CD8-positive, alpha-beta memory T cell (primary cell): ENCODE results near the gene RGS7. TPM values are rescaled to one million over a fixed set of nuclear protein-coding genes. Genes with fewer than 3 reads are reported as not detected.

Experiments
- CTCF ChIA-PET: fragments of 350-600 bp; sonication (Branson Sonifier 250); formaldehyde crosslinking; loops from one replicate; lab custom pipeline; 2021; ENCODE audit warnings: antibody characterized with exemption; lab: Charles Lee
- POLR2A ChIA-PET: fragments of 350-600 bp; sonication (Branson Sonifier 250); formaldehyde crosslinking; loops from one replicate; lab custom pipeline; 2021; ENCODE audit warnings: antibody characterized with exemption; lab: Charles Lee
- DNase-seq, 5 donors: peaks; one replicate each; pipeline versions ENCODE4 v3.0.0 to v3.0.0-alpha.2; 2020 to 2022; ENCODE audit warnings: mixed read lengths in 1 of 5
- H3K27ac ChIP-seq: one replicate; pipeline ENCODE4 v1.7.0; 2013; ENCODE audit warnings: low read depth, mild to moderate bottlenecking, low read length, moderate library complexity
- H3K27me3 ChIP-seq: 2 replicates; pipeline ENCODE4 v1.7.0; 2013; ENCODE audit warnings: low read length, mild to moderate bottlenecking; ENCODE audit not compliant: insufficient read depth, poor library complexity, severe bottlenecking
- H3K36me3 ChIP-seq: 2 replicates; pipeline ENCODE4 v1.7.0; 2013; ENCODE audit warnings: mild to moderate bottlenecking, low read length, moderate library complexity; ENCODE audit not compliant: insufficient read depth
- H3K4me1 ChIP-seq: 2 replicates; pipeline ENCODE4 v1.7.0; 2013; ENCODE audit warnings: mild to moderate bottlenecking, low read length, moderate library complexity; ENCODE audit not compliant: insufficient read depth
- H3K4me3 ChIP-seq: 2 replicates; pipeline ENCODE4 v1.7.0; 2013; ENCODE audit warnings: mild to moderate bottlenecking, low read length
- H3K9me3 ChIP-seq: 2 replicates; pipeline ENCODE4 v1.7.0; 2013; ENCODE audit warnings: mild to moderate bottlenecking, low read length
- H3K27ac Mint-ChIP-seq, 8 donors: one replicate each; pipeline ENCODE4 v1.8.0; 2020 to 2021; ENCODE audit warnings: mixed read lengths in 8 of 8, mild to moderate bottlenecking in 6 of 8, inconsistent platforms in 3 of 8, moderate library complexity in 3 of 8
- H3K27me3 Mint-ChIP-seq, 2 donors: one replicate each; pipeline ENCODE4 v1.8.0; 2020 to 2021; ENCODE audit warnings: mixed read lengths in 2 of 2, mild to moderate bottlenecking in 1 of 2, moderate library complexity in 1 of 2
- H3K36me3 Mint-ChIP-seq, 3 donors: one replicate each; pipeline ENCODE4 v1.8.0; 2020 to 2021; ENCODE audit warnings: mixed read lengths in 3 of 3, inconsistent platforms in 1 of 3, mild to moderate bottlenecking in 1 of 3
- H3K4me1 Mint-ChIP-seq, 3 donors: one replicate each; pipeline ENCODE4 v1.8.0; 2020 to 2021; ENCODE audit warnings: mixed read lengths in 3 of 3, inconsistent platforms in 1 of 3, mild to moderate bottlenecking in 1 of 3
- H3K4me3 Mint-ChIP-seq, 7 donors: one replicate each; pipeline ENCODE4 v1.8.0; 2020 to 2021; ENCODE audit warnings: mixed read lengths in 7 of 7, mild to moderate bottlenecking in 6 of 7, moderate library complexity in 4 of 7, inconsistent platforms in 2 of 7
- H3K9me3 Mint-ChIP-seq, 5 donors: one replicate each; pipeline ENCODE4 v1.8.0; 2020 to 2022; ENCODE audit warnings: mixed read lengths in 5 of 5, mild to moderate bottlenecking in 3 of 5, moderate library complexity in 2 of 5, inconsistent platforms in 1 of 5
- polyA plus RNA-seq: library from polyadenylated mRNA; unstranded; fragments of 300-500 nt; fragmentation: Illumina TruSeq; gene quantifications from one replicate; pipeline ENCODE4 v1.2.3, GENCODE V29; 2021
- total RNA-seq, 2 experiments: library from RNA; stranded (reverse); gene quantifications; one replicate each; pipeline ENCODE4 v1.2.3, GENCODE V29; 2021

Gene RGS7
- total and polyA plus RNA-seq, 3 experiments from 2014 or later, result not detected

GRCh38 chr1:241275981-241276380 lies 81.0 kb downstream of the RGS7 start:
- Histone ChIP-seq H3K9me3 (no peaks in the 10 kb centered on the region), H3K4me3 (no peak overlapping the region), H3K4me1 (no peaks in the 10 kb centered on the region), H3K27ac (no peak overlapping the region), H3K27me3 (no peaks in the 10 kb centered on the region), H3K36me3 (no peaks in the 10 kb centered on the region)
- H3K4me3 Mint-ChIP-seq, result no peak overlapping the region
- ChIA-PET POLR2A (no interaction called here), CTCF (no interaction called here)
- no peak for DNase-seq
- peaks cover 13 to 45% (median 25%) of the 10 kb centered on the region in 5 donors for H3K9me3 Mint-ChIP-seq
- H3K27me3 Mint-ChIP-seq, result no peaks in the 10 kb centered on the region
- no peaks in the 10 kb centered on the region for H3K4me1 Mint-ChIP-seq
- H3K36me3 Mint-ChIP-seq, result peaks cover 0 to 3% (median 0%) of the 10 kb centered on the region in 3 donors
- no peak overlapping the region for H3K27ac Mint-ChIP-seq

DNA sequence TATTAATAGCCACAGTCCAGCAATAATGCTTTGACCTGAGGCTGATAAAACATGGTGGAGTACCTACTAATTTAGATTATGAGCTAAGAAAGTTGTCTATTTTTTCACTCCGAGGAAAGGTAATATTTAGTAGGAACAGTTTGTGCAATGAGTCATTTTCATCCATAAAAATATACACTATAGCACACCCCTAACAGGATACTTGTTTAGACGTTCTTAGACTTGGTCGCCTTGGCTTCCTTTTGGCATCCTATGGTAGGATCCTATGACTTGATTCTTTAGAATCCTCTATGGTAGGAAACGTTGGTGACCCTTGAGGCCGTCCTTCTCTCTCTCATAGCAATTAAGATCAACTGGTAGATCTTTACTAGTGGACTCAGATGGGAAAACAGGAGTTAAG lies 81.8 kb downstream of the RGS7 start:
- H3K27ac ChIP-seq, result no peak overlapping the region
- peaks cover 0 to 3% (median 0%) of the 10 kb centered on the region in 3 donors for H3K36me3 Mint-ChIP-seq
- no peak overlapping the region for H3K4me3 ChIP-seq
- POLR2A ChIA-PET, result no interaction called here
- no peaks in the 10 kb centered on the region for H3K9me3 ChIP-seq
- no peaks in the 10 kb centered on the region for H3K27me3 ChIP-seq
- peaks cover 13 to 45% (median 25%) of the 10 kb centered on the region in 5 donors for H3K9me3 Mint-ChIP-seq
- no peaks in the 10 kb centered on the region for H3K4me1 Mint-ChIP-seq
- no peaks in the 10 kb centered on the region for H3K4me1 ChIP-seq
- no peak overlapping the region for H3K4me3 Mint-ChIP-seq
- no peak overlapping the region for H3K27ac Mint-ChIP-seq
- no peak for DNase-seq
- no peaks in the 10 kb centered on the region for H3K36me3 ChIP-seq
- CTCF ChIA-PET, result no interaction called here
- H3K27me3 Mint-ChIP-seq, result no peaks in the 10 kb centered on the region

GRCh38 chr1:241274693-241275092 lies 82.3 kb downstream of the RGS7 start:
- Mint-ChIP-seq H3K4me3 (no peak overlapping the region), H3K27ac (no peak overlapping the region), H3K9me3 (peaks cover 13 to 42% (median 25%) of the 10 kb centered on the region in 5 donors), H3K27me3 (no peaks in the 10 kb centered on the region), H3K4me1 (no peaks in the 10 kb centered on the region), H3K36me3 (peaks cover 0 to 3% (median 0%) of the 10 kb centered on the region in 3 donors)
- Histone ChIP-seq H3K9me3 (no peaks in the 10 kb centered on the region), H3K27me3 (no peaks in the 10 kb centered on the region), H3K27ac (no peak overlapping the region), H3K4me1 (no peaks in the 10 kb centered on the region), H3K36me3 (no peaks in the 10 kb centered on the region), H3K4me3 (no peak overlapping the region)
- CTCF ChIA-PET, result no interaction called here
- POLR2A ChIA-PET, result no interaction called here
- DNase-seq, result no peak

- H3K4me1 Mint-ChIP-seq, result no peaks in the 10 kb centered on the region
- H3K27me3 Mint-ChIP-seq, result no peaks in the 10 kb centered on the region
- no peaks in the 10 kb centered on the region for H3K27me3 ChIP-seq
- DNase-seq, result no peak
- no peaks in the 10 kb centered on the region for H3K36me3 ChIP-seq
- no peak overlapping the region for H3K27ac ChIP-seq
- H3K9me3 Mint-ChIP-seq, result peaks cover 11 to 38% (median 28%) of the 10 kb centered on the region in 5 donors
- H3K4me3 Mint-ChIP-seq, result no peak overlapping the region
- H3K27ac Mint-ChIP-seq, result no peak overlapping the region
- POLR2A ChIA-PET, result no interaction called here
- no peaks in the 10 kb centered on the region for H3K9me3 ChIP-seq
- H3K4me1 ChIP-seq, result no peaks in the 10 kb centered on the region
- peaks cover 0 to 3% (median 0%) of the 10 kb centered on the region in 3 donors for H3K36me3 Mint-ChIP-seq
- no peak overlapping the region for H3K4me3 ChIP-seq
- CTCF ChIA-PET, result no interaction called here
Observed at GRCh38 chr1:241272828-241273227, 84.2 kb downstream of the RGS7 start.

DNA sequence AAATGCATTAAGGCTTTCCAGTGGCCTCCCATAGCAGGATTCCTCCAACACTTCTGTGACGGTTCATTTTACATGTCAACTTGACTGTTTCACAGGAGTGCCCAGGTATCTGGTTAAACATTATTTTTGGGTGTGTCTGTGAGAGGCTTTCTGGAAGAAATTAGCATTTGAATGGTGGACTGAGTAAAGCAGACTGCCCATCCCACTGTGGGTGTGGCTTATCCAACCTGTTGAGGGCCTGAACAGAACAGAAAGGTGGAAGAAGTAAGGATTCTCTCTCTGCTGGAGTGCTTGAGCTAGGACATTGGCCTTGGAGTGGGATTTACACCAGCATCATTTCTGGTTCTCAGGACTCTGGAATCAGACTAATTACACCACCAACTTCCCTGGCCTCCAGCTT lies 85.6 kb downstream of the RGS7 start:
- ChIA-PET POLR2A (no interaction called here), CTCF (no interaction called here)
- Mint-ChIP-seq H3K27ac (no peak overlapping the region), H3K36me3 (peaks cover 0 to 3% (median 0%) of the 10 kb centered on the region in 3 donors), H3K4me1 (no peaks in the 10 kb centered on the region), H3K9me3 (peaks cover 12 to 43% (median 25%) of the 10 kb centered on the region in 5 donors), H3K4me3 (no peak overlapping the region), H3K27me3 (no peaks in the 10 kb centered on the region)
- Histone ChIP-seq H3K9me3 (no peaks in the 10 kb centered on the region), H3K4me1 (no peaks in the 10 kb centered on the region), H3K36me3 (no peaks in the 10 kb centered on the region), H3K4me3 (no peak overlapping the region), H3K27ac (no peak overlapping the region), H3K27me3 (no peaks in the 10 kb centered on the region)
- no peak for DNase-seq

GRCh38 chr1:241270016-241270415 lies 87.0 kb downstream of the RGS7 start:
- no peaks in the 10 kb centered on the region for H3K4me1 Mint-ChIP-seq
- DNase-seq, result no peak
- no peaks in the 10 kb centered on the region for H3K4me1 ChIP-seq
- H3K27ac ChIP-seq, result no peak overlapping the region
- peaks cover 0 to 3% (median 0%) of the 10 kb centered on the region in 3 donors for H3K36me3 Mint-ChIP-seq
- H3K4me3 ChIP-seq, result no peak overlapping the region
- no peak overlapping the region for H3K27ac Mint-ChIP-seq
- POLR2A ChIA-PET, result no interaction called here
- no peaks in the 10 kb centered on the region for H3K36me3 ChIP-seq
- no peak overlapping the region for H3K4me3 Mint-ChIP-seq
- H3K27me3 ChIP-seq, result no peaks in the 10 kb centered on the region
- H3K27me3 Mint-ChIP-seq, result peaks cover 0 to 2% of the 10 kb centered on the region in 2 donors
- CTCF ChIA-PET, result no interaction called here
- no peaks in the 10 kb centered on the region for H3K9me3 ChIP-seq
- peaks cover 13 to 46% (median 25%) of the 10 kb centered on the region in 5 donors for H3K9me3 Mint-ChIP-seq

GRCh38 chr1:241269116-241269515 lies 87.9 kb downstream of the RGS7 start:
- no peak for DNase-seq
- H3K27ac ChIP-seq, result no peak overlapping the region
- Mint-ChIP-seq H3K4me3 (no peak overlapping the region), H3K27ac (no peak overlapping the region), H3K9me3 (peaks cover 10 to 37% (median 23%) of the 10 kb centered on the region in 5 donors), H3K27me3 (peaks cover 0 to 2% of the 10 kb centered on the region in 2 donors), H3K36me3 (peaks cover 0 to 3% (median 0%) of the 10 kb centered on the region in 3 donors), H3K4me1 (no peaks in the 10 kb centered on the region)
- ChIA-PET POLR2A (no interaction called here), CTCF (no interaction called here)
- no peaks in the 10 kb centered on the region for H3K36me3 ChIP-seq
- H3K9me3 ChIP-seq, result no peaks in the 10 kb centered on the region
- H3K27me3 ChIP-seq, result no peaks in the 10 kb centered on the region
- H3K4me3 ChIP-seq, result no peak overlapping the region
- no peaks in the 10 kb centered on the region for H3K4me1 ChIP-seq

- H3K4me1 ChIP-seq, result no peaks in the 10 kb centered on the region
- Mint-ChIP-seq H3K4me3 (no peak overlapping the region), H3K9me3 (peaks cover 3 to 19% (median 4%) of the 10 kb centered on the region in 5 donors), H3K36me3 (no peaks in the 10 kb centered on the region), H3K27ac (no peak overlapping the region), H3K27me3 (peaks cover 0 to 2% of the 10 kb centered on the region in 2 donors), H3K4me1 (no peaks in the 10 kb centered on the region)
- no peaks in the 10 kb centered on the region for H3K9me3 ChIP-seq
- CTCF ChIA-PET, result no interaction called here
- no peaks in the 10 kb centered on the region for H3K27me3 ChIP-seq
- no peak overlapping the region for H3K27ac ChIP-seq
- H3K4me3 ChIP-seq, result no peak overlapping the region
- no peaks in the 10 kb centered on the region for H3K36me3 ChIP-seq
- no peak for DNase-seq
- POLR2A ChIA-PET, result no interaction called here
Observed at GRCh38 chr1:241266121-241266520, 90.9 kb downstream of the RGS7 start.
